ENCODE results near the gene SLC39A11. TPM values are rescaled to one million over a fixed set of nuclear protein-coding genes. Genes with fewer than 3 reads are reported as not detected.

SLC39A11 gene
- total and polyA plus RNA-seq, 2 of the 13 experiments (the other 11 are each of a cell fraction or from before 2014, with no cell fraction given): 17.2 to 31.5 TPM

GRCh38 chr17:72702136-72702735, 390.3 kb downstream of the SLC39A11 start (continued):
- peak; percentile 14; the same call in 1 of the 2 replicates for TF ChIP-seq ZNF281 (CRISPR knock-in tag; IDR thresholded peaks at IDR 0.05; ENCODE audit: borderline replicate concordance)
- no peak for TF ChIP-seq ZNF235 (CRISPR knock-in tag; IDR thresholded peaks at IDR 0.05; ENCODE audit: borderline replicate concordance)
- no peak for TF ChIP-seq KDM1A (CRISPR knock-in tag; IDR thresholded peaks at IDR 0.05)
- no peak for TF ChIP-seq ZNF850 (CRISPR knock-in tag; conservative IDR thresholded peaks at IDR 0.05)
- TF ChIP-seq ZNF251 (CRISPR knock-in tag; IDR thresholded peaks at IDR 0.05): no peak
- peak in 1 of 2 experiments; percentile 48; a peak in 1 of 4 replicates for TF ChIP-seq REST (IDR thresholded peaks at IDR 0.05; ENCODE audit: borderline replicate concordance in 1 of 2, low read depth in 1 of 2, low read length in 2 of 2)
- TF ChIP-seq TOE1 (CRISPR knock-in tag; IDR thresholded peaks at IDR 0.05): no peak
- TF ChIP-seq ZNF337 (CRISPR knock-in tag; IDR thresholded peaks at IDR 0.05; ENCODE audit: borderline replicate concordance, low read depth): no peak
- TF ChIP-seq ZNF572 (CRISPR knock-in tag; IDR thresholded peaks at IDR 0.05): no peak
- no peak for TF ChIP-seq CCAR2 (optimal IDR thresholded peaks at IDR 0.05; ENCODE audit: low read depth, low read length)
- TF ChIP-seq TAF15 (IDR thresholded peaks at IDR 0.05; ENCODE audit: low read depth, low read length, poor library complexity, severe bottlenecking): no peak
- 0 out of 2 replicates have a peak, but pooled peaks have one; percentile 55 for TF ChIP-seq IKZF5 (CRISPR knock-in tag; IDR thresholded peaks at IDR 0.05)
- no peak for TF ChIP-seq ZNF562 (CRISPR knock-in tag; IDR thresholded peaks at IDR 0.05; ENCODE audit: borderline replicate concordance)
- peak; percentile 97 for TF ChIP-seq ZKSCAN1 (IDR thresholded peaks at IDR 0.05; ENCODE audit: low read length)
- TF ChIP-seq ATF3 (CRISPR knock-in tag; IDR thresholded peaks at IDR 0.05): peak; percentile 81
- peak; percentile 83; the same call in 1 of the 2 replicates for TF ChIP-seq HMG20A (CRISPR knock-in tag; IDR thresholded peaks at IDR 0.05; ENCODE audit: borderline replicate concordance)
- TF ChIP-seq TBX3 (IDR thresholded peaks at IDR 0.05; ENCODE audit: borderline replicate concordance): peak; percentile 29; the same call in 1 of the 2 replicates
- TF ChIP-seq ZNF225 (CRISPR knock-in tag; IDR thresholded peaks at IDR 0.05): no peak
- no peak for TF ChIP-seq KAT2B (IDR thresholded peaks at IDR 0.05; ENCODE audit: borderline replicate concordance, low read depth, low read length)
- peak; percentile 18 for TF ChIP-seq XRCC5 (optimal IDR thresholded peaks at IDR 0.05; ENCODE audit: low read length)
- peak; percentile 52; the same call in 1 of the 2 replicates for TF ChIP-seq MIER3 (CRISPR knock-in tag; IDR thresholded peaks at IDR 0.05; ENCODE audit: borderline replicate concordance)
- TF ChIP-seq TBX2 (CRISPR knock-in tag; IDR thresholded peaks at IDR 0.05; ENCODE audit: borderline replicate concordance): peak; percentile 21; the same call in 1 of the 2 replicates
- TF ChIP-seq IRF2 (CRISPR knock-in tag; IDR thresholded peaks at IDR 0.05): peak; percentile 32; the same call in 1 of the 2 replicates

Measured in HepG2 (cell line).